GM12872 (cell line): ENCODE results near the gene DDOST.
A peak's percentile ranks its signal among the peaks of the same experiment; 100 is the strongest.

Experiments
- TF ChIP-seq, protein P1 (sequence below): IDR thresholded peaks from 3 replicates; pipeline ENCODE4 v1.5.1; 2011; ENCODE audit warnings: low read depth, mild to moderate bottlenecking, low read length, moderate library complexity; ENCODE audit not compliant: insufficient read depth

The DDOST gene

GRCh38 chr1:20698195-20698910 lies 37.2 kb upstream of the DDOST start:
- TF ChIP-seq, protein P1, sequence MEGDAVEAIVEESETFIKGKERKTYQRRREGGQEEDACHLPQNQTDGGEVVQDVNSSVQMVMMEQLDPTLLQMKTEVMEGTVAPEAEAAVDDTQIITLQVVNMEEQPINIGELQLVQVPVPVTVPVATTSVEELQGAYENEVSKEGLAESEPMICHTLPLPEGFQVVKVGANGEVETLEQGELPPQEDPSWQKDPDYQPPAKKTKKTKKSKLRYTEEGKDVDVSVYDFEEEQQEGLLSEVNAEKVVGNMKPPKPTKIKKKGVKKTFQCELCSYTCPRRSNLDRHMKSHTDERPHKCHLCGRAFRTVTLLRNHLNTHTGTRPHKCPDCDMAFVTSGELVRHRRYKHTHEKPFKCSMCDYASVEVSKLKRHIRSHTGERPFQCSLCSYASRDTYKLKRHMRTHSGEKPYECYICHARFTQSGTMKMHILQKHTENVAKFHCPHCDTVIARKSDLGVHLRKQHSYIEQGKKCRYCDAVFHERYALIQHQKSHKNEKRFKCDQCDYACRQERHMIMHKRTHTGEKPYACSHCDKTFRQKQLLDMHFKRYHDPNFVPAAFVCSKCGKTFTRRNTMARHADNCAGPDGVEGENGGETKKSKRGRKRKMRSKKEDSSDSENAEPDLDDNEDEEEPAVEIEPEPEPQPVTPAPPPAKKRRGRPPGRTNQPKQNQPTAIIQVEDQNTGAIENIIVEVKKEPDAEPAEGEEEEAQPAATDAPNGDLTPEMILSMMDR: no peak

GRCh38 chr1:20697563-20697962 lies 36.4 kb upstream of the DDOST start:
- TF ChIP-seq, protein P1: no peak

DNA sequence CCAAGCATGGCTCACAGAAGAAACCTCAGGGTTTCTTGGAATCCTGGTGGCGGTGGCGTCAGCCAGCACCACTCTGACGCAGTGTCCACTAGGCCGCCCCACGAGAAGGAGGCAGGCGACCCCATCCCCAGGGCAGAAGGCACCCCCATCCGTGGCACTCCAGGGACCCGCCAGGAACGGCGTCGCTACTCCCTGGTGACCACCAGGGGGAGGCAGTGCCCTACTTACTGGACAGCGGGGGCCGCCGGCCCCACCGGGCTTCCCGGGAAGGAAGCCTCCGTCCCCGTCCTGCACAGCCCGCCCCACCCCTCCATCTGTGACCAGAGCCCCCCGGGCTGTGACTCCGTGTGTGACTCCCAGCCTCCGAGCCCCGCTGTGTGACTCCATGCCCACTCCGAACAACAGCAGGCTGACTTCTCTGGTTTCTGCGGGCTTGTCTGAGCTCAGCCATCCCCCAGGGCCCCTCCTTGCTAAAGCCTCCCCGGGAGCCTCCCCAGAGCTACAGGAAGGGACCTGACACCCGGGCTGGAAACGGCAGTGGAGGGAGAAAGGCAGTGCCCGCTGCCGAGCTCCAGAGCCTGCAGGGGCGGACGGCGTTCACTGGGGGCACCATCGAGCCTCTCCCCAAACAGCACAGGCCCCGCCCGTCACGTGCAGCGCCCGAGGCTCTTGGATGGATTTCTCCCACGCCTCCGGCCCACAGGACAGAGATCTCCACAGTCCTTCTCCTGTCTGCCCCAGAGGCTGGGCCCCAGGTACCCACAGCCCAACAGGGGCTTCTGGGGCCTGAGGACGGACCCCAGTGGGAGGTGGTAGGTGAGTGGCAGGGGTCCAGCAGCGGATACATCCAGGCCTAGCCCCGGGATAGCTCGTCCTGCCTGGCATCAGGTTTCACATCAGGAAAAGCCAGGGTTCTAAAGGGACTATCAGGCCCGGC lies 35.5 kb upstream of the DDOST start:
- TF ChIP-seq, protein P1: peak; percentile 96

GRCh38 chr1:20695515-20695914 lies 34.3 kb upstream of the DDOST start:
- TF ChIP-seq, protein P1: no peak

DNA sequence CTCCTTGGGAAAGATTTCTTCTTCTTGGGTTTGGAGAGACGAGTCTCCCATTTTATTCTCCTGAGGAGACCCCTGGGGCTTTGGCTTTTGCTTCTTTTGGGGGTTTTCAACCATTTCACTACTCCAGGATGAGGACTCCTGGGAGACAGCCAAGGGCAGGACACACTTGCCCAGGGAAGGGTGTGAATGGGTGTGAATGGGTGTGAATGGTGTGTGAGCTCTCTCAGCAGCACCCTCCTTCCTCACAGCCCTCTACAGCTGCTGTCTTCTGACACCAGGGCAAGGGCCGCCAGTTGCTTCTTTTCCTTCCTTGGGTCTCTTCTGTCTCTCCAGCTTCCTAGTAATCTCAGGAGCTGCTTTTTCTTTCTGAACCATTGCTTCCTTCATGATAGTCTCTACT lies 32.5 kb upstream of the DDOST start:
- TF ChIP-seq, protein P1: no peak

DNA sequence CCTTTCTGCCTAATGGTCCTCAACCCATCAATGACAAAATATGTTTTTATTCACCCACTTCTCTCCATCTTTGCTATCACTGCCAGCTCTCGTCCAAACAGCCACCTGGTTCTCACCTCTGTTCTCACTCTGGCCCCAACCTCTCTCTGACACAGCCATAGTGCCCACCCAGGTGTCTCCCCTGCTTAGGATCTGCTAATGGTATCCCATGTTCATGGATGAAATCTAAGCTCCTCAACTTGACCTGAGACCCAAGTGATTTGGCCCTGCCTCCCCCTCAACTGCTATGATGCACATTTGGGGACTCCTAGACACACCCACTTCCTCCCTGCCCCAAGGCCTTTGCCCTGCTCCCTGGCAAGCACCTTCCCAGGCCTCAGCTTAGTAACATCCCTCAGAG lies 30.7 kb upstream of the DDOST start:
- TF ChIP-seq, protein P1: no peak

DNA sequence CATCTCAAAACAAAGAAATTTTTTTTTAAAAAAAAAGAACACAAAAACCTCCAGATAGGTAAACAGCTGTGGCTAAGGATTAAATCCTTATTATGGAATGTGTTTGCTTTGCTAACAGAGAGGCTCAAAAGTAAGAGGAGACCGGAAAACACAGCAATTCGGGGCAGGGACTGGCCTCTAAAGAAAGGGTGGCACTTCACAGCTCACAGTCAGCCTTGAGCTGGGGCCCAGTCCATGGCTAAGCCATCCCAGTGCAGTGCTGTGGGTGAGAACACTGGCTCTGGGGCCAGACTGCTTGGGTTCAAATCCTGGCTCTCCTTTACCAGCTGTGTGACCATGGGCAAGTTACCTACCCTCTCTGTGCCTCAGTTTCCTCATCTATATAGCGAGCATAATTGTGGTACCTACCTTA lies 28.5 kb upstream of the DDOST start:
- TF ChIP-seq, protein P1: no peak
